GM12873 (cell line): ENCODE results near the gene R3HDM1.

Source experiments
- CTCF ChIP-seq: IDR thresholded peaks from 2 replicates; pipeline ENCODE4 v1.5.1; 2012; ENCODE audit warnings: low read depth, mild to moderate bottlenecking, moderate library complexity, low read length, control low read depth; ENCODE audit not compliant: insufficient read depth; ENCODE audit errors: missing control alignments

R3HDM1 gene

GRCh38 chr2:135667045-135667444 is 135.8 kb downstream of the R3HDM1 start:
- no peak for TF ChIP-seq CTCF

- no peak for TF ChIP-seq CTCF
These were observed 143.2 kb downstream of the R3HDM1 start for GRCh38 chr2:135674453-135674852.

GRCh38 chr2:135676031-135676430 is 144.7 kb downstream of the R3HDM1 start:
- no peak for TF ChIP-seq CTCF

- TF ChIP-seq CTCF, result no peak
These were observed 147.8 kb downstream of the R3HDM1 start for GRCh38 chr2:135679125-135679524.

GRCh38 chr2:135685361-135685760 is 154.1 kb downstream of the R3HDM1 start:
- TF ChIP-seq CTCF, result no peak

GRCh38 chr2:135688978-135689377 is 157.7 kb downstream of the R3HDM1 start:
- TF ChIP-seq CTCF, result no peak

GRCh38 chr2:135689679-135690078 is 158.4 kb downstream of the R3HDM1 start:
- TF ChIP-seq CTCF, result no peak
